Measurements from ENCODE around the gene MAPKAP1. TPM values are rescaled to one million over a fixed set of nuclear protein-coding genes. Genes with fewer than 3 reads are reported as not detected.

Gene MAPKAP1
- polyA plus RNA-seq, 1 donor from 2014 or later = 57.5 TPM

DNA sequence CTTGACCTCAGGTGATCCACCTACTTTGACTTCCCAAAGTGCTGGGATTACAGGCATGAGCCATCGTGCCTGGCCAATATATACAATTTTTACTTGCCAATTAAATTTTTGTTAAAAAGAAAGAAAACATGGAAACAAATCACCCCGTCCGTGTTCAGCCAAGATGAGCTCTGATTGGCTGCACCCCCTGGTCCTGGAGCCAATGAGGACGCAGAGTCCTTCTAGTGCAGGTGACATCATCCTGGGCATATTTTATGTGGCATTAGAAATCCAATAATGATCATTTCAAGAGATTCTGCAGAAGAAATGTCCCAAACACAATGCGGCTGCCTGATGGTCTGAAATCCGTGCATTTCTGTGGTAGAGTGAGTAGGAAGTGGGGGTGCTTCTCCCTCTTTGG lies 285.8 kb downstream of the MAPKAP1 start:
- no peak overlapping the region for H3K4me2 ChIP-seq (ENCODE audit: low read length)
- no peaks in the 10 kb centered on the region for H3K36me3 ChIP-seq (ENCODE audit: insufficient read depth, low read length)
- H3K9ac ChIP-seq (ENCODE audit: low read length) = no peak overlapping the region
- H3K9me3 ChIP-seq (ENCODE audit: low read length) = no peaks in the 10 kb centered on the region
- no peak overlapping the region for H3K4me3 ChIP-seq (ENCODE audit: low read length)
- TF ChIP-seq SMC3 (conservative IDR thresholded peaks at IDR 0.05; ENCODE audit: poor library complexity) (no peak), EZH2 (IDR thresholded peaks at IDR 0.05; ENCODE audit: borderline replicate concordance, insufficient read depth, low read length, poor library complexity, severe bottlenecking) (no peak), RAD21 (conservative IDR thresholded peaks at IDR 0.05) (no peak)
- TF ChIP-seq, protein P1, sequence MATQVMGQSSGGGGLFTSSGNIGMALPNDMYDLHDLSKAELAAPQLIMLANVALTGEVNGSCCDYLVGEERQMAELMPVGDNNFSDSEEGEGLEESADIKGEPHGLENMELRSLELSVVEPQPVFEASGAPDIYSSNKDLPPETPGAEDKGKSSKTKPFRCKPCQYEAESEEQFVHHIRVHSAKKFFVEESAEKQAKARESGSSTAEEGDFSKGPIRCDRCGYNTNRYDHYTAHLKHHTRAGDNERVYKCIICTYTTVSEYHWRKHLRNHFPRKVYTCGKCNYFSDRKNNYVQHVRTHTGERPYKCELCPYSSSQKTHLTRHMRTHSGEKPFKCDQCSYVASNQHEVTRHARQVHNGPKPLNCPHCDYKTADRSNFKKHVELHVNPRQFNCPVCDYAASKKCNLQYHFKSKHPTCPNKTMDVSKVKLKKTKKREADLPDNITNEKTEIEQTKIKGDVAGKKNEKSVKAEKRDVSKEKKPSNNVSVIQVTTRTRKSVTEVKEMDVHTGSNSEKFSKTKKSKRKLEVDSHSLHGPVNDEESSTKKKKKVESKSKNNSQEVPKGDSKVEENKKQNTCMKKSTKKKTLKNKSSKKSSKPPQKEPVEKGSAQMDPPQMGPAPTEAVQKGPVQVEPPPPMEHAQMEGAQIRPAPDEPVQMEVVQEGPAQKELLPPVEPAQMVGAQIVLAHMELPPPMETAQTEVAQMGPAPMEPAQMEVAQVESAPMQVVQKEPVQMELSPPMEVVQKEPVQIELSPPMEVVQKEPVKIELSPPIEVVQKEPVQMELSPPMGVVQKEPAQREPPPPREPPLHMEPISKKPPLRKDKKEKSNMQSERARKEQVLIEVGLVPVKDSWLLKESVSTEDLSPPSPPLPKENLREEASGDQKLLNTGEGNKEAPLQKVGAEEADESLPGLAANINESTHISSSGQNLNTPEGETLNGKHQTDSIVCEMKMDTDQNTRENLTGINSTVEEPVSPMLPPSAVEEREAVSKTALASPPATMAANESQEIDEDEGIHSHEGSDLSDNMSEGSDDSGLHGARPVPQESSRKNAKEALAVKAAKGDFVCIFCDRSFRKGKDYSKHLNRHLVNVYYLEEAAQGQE (IDR thresholded peaks at IDR 0.05; ENCODE audit: borderline replicate concordance) = no peak
- no peak overlapping the region for H3K27ac ChIP-seq (ENCODE audit: low read length)
- H3K79me2 ChIP-seq (replicated peaks; ENCODE audit: insufficient read depth, low read length) = no peaks in the 10 kb centered on the region
- no peaks in the 10 kb centered on the region for H3K9me2 ChIP-seq (ENCODE audit: insufficient read depth, low read length)
- H3F3A ChIP-seq (ENCODE audit: insufficient read depth, low read length, poor library complexity, severe bottlenecking) = no peaks in the 10 kb centered on the region
- H4K20me1 ChIP-seq (ENCODE audit: insufficient read depth) = no peaks in the 10 kb centered on the region
- no peaks in the 10 kb centered on the region for H3K27me3 ChIP-seq (ENCODE audit: insufficient read depth, low read depth, low read length)
- no peak overlapping the region for H2AFZ ChIP-seq (ENCODE audit: low read depth, low read length)

DNA sequence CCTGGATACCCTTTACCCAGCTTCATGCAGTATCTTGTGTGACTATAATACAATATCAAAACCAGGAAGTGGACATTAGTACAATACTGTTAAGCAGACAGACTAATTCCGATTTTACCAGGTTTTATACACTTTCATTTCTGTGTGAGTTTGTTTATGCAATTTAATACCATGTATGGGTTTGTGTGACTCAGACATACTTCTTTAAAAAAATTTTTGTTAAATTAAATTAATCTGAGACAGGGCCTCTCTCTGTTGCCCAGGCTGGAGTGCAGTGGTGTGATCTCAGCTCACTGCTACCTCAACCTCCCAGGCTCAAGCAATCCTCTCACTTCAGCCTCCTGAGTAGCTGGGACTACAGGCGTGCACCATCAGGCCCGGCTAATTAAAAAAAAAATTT lies 288.6 kb downstream of the MAPKAP1 start:
- H3K9me2 ChIP-seq (ENCODE audit: insufficient read depth, low read length) = no peaks in the 10 kb centered on the region
- TF ChIP-seq POLR2AphosphoS5 (IDR thresholded peaks at IDR 0.05) = no peak
- TF ChIP-seq, protein P1 (IDR thresholded peaks at IDR 0.05; ENCODE audit: borderline replicate concordance) = no peak
- TF ChIP-seq TAF1 (IDR thresholded peaks at IDR 0.05; ENCODE audit: low read depth) = no peak
- TF ChIP-seq, protein P2, sequence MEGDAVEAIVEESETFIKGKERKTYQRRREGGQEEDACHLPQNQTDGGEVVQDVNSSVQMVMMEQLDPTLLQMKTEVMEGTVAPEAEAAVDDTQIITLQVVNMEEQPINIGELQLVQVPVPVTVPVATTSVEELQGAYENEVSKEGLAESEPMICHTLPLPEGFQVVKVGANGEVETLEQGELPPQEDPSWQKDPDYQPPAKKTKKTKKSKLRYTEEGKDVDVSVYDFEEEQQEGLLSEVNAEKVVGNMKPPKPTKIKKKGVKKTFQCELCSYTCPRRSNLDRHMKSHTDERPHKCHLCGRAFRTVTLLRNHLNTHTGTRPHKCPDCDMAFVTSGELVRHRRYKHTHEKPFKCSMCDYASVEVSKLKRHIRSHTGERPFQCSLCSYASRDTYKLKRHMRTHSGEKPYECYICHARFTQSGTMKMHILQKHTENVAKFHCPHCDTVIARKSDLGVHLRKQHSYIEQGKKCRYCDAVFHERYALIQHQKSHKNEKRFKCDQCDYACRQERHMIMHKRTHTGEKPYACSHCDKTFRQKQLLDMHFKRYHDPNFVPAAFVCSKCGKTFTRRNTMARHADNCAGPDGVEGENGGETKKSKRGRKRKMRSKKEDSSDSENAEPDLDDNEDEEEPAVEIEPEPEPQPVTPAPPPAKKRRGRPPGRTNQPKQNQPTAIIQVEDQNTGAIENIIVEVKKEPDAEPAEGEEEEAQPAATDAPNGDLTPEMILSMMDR (IDR thresholded peaks at IDR 0.05; ENCODE audit: poor library complexity, severe bottlenecking) = no peak
- no peak for TF ChIP-seq SMC3 (conservative IDR thresholded peaks at IDR 0.05; ENCODE audit: poor library complexity)
- TF ChIP-seq RAD21 (conservative IDR thresholded peaks at IDR 0.05) = no peak
- no peak for TF ChIP-seq EZH2 (IDR thresholded peaks at IDR 0.05; ENCODE audit: borderline replicate concordance, insufficient read depth, low read length, poor library complexity, severe bottlenecking)
- TF ChIP-seq MXI1 (conservative IDR thresholded peaks at IDR 0.05; ENCODE audit: poor library complexity, severe bottlenecking) = no peak
- no peak for TF ChIP-seq EP300 (conservative IDR thresholded peaks at IDR 0.05; ENCODE audit: poor library complexity, severe bottlenecking)
- H3K36me3 ChIP-seq (ENCODE audit: insufficient read depth, low read length) = no peaks in the 10 kb centered on the region
- no peak overlapping the region for H3K4me3 ChIP-seq (ENCODE audit: low read length)
- H3K9me3 ChIP-seq (ENCODE audit: low read length) = no peaks in the 10 kb centered on the region
- H3K27ac ChIP-seq (ENCODE audit: low read length) = no peak overlapping the region
- no peak overlapping the region for H3K9ac ChIP-seq (ENCODE audit: low read length)
- H3K4me2 ChIP-seq (ENCODE audit: low read length) = no peak overlapping the region
- H3F3A ChIP-seq (ENCODE audit: insufficient read depth, low read length, poor library complexity, severe bottlenecking) = no peaks in the 10 kb centered on the region
- H2AFZ ChIP-seq (ENCODE audit: low read depth, low read length) = no peak overlapping the region
- H3K27me3 ChIP-seq (ENCODE audit: insufficient read depth, low read depth, low read length) = no peaks in the 10 kb centered on the region
- no peaks in the 10 kb centered on the region for H4K20me1 ChIP-seq (ENCODE audit: insufficient read depth)
- no peaks in the 10 kb centered on the region for H3K79me2 ChIP-seq (replicated peaks; ENCODE audit: insufficient read depth, low read length)
